ENCODE results near the gene TWNK.

Gene TWNK

GRCh38 chr10:100996678-100997359, 9.5 kb downstream of the TWNK start:
- no peak for DNase-seq (ENCODE audit: low read depth in 2 of 2)

DNA sequence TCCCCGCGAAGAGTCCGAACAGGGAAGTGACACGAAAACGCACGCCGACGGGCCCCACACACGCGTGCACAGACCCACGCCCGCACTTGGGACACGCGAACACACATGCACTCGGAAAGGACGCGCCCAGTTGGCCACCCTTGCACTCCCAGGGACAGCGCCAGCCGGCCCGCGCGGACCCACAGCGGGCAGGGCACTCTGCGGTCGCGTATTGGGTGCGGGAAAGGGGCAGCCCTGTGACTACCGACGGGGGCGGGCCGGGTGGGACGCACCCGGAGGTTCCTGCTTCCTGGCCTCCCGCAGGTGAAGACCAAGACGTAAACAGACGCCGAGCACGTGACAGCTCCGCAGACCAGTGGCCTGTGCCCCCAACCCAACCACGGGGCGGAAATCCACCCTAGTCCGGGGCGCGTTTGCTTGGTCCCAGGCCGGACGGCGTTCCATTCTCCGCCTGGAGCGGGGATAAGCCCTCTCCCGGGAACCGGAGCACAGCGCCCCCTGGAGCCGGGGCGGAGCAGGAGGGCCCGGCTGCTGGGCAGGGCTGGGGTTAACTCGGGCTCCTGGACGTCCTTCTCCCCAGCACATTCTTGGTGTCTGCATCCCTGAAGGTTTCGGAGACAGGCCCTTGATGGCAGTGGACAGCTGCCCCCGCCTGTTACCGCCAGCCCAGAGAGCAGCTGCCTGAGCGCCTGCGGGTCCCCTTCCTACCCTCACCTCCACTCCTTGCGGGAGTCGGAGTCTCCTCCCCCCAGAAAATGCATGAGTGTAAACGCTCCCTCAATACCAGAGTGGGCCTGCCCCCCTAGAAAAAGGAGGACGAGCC, 10.2 kb downstream of the TWNK start:
- peak; percentile 69 to 72 for DNase-seq (ENCODE audit: low read depth in 2 of 2)

DNA sequence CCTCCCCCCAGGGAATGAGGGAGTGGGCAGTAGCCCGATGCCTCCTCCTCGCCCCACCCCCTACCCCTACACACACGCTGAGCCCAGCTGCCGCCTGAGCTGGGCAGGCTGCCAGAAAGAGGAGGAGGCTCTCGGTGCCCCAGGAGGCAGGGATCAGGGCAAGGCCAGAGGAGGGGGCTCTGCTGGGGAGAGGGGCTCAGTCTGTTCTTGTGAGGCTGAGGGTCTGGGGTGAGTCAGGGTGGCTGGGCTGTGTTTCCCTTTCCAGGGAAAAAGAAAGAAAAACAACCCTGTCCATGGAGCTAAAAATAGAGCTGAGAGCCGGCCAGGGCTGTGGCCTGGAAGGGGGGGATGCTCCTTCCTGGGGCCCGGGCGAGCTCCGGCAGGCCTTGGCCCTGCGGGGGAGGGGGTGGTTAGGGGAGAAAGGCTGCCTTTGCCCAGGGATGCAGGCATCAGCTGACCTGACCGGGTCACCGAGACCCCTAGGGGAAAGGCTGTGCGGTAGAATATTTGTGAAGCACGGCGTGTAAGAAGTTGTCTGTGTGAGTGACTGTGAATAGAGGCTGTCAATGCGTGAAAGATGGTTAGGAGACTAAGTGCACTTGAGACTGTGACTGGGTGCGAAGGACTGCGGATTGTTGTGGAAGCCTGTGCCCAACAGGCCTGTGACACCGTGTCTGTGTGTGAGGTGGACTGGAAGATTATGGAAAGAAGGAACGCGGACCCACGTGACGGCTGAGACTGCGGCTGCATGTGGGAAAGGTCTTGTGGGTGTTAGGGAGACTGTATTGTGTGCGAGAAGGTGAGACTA, 11.0 kb downstream of the TWNK start:
- DNase-seq (ENCODE audit: low read depth in 2 of 2): peak in 1 of 2 donors; percentile 60

DNA sequence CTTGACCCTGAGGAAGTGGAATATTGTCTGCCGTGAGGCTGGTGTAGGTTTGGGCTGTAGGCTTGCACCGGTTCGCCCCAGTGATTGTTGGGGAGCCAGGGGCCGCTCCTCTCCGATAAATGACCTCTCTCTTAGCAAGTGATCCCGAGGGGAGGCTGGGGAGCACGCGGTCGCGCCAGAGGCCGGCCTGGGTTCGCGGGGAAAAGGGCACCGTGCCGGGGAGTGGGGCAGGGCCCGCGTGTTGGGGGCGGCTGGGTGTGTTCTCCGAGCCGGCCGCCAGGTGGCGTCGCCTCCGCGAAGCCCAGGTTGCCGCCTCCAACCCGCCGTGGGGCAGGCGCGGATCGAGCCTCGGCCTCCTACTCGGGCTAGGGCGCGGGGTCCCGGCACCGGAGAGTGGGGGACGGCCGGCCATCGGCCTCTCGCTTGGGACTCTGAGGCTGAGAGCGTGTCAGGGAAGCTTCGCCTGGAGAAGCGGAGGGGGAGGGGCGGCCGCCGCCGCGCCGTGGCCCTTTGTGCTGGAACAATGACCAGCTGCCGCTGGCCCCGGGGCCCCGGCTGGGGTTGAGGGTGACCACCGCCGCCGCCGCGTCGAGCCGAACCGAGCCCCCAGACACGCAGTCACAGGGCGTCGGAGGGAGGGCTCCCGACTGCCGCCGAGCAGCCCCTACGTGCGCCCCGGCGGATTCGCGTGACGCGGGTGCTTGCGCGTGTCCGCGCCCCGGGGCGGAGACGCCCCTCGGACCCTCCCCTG, 11.8 kb downstream of the TWNK start:
- peak; percentile 68 to 69 for DNase-seq (ENCODE audit: low read depth in 2 of 2)

GRCh38 chr10:100999742-101000126, 12.4 kb downstream of the TWNK start, which contains the start of gene LZTS2:
Gene LZTS2, plus strand, starts transcription at chr10:100999808. Its CDS starts 2,731 bp downstream, at chr10:101002539.
- DNase-seq (ENCODE audit: low read depth in 2 of 2): no peak

DNA sequence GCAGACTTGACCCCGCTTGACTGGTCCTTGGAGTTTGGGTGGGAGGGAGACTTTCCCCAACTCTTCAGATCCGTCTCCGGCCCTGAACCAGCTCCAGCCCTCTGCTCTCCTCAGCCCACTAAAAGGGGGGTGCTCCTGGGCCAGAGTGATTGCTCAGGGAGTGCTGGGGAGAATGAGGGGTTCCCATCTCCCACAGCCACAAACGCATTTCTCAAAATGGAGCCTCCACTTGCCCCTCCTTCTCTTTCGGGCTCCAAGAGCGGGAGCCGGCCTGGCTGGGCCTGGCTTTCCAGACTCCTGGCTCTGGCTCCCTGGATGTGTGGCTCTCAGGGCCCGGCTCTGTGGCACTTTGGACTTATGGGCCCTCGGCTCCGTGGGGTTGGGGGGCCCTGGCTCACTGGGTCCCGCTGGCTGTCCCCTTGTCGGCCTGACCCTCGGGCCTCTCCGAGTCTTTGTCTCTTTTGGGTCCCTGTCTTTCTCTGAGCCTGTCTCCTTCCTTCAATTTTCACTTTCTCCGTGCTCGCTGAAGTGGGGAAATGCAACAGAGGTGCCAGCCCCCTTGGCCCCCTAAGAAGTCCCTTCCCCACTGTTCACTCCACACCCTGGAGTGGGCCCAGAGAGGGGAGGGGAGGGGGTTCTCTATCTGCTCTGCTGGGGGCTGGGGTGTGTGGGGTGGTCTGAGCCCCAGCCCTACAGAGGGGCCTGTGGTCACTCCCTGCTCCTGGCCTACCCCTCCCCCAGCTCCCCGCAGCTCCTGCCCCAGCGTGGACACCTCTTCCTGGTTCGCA, 13.0 kb downstream of the TWNK start:
- no peak for DNase-seq (ENCODE audit: low read depth in 2 of 2)

GRCh38 chr10:101000915-101001658, 13.7 kb downstream of the TWNK start:
- no peak for DNase-seq (ENCODE audit: low read depth in 2 of 2)

DNA sequence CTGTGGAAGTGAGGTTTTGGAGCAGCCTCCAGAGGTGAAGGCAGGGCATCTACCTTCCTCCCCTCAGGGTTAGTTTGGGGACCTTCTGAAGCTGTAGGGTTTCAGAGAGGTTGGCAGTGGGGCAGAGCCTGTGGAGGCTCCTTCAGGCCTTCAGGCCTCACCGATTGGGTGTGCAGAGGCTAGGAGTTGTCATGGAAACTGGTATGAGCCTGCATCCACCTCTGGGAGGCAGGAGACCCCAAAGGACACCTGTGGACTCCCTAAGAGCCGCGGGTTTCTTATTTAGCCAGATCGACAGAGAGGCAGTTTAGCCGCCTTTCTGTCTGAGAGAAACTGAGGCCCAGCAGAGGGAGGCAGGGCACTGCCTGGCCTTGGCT, 14.3 kb downstream of the TWNK start:
- no peak for DNase-seq (ENCODE audit: low read depth in 2 of 2)

GRCh38 chr10:101002456-101002855, 15.1 kb downstream of the TWNK start:
- no peak for DNase-seq (ENCODE audit: low read depth in 2 of 2)

DNA sequence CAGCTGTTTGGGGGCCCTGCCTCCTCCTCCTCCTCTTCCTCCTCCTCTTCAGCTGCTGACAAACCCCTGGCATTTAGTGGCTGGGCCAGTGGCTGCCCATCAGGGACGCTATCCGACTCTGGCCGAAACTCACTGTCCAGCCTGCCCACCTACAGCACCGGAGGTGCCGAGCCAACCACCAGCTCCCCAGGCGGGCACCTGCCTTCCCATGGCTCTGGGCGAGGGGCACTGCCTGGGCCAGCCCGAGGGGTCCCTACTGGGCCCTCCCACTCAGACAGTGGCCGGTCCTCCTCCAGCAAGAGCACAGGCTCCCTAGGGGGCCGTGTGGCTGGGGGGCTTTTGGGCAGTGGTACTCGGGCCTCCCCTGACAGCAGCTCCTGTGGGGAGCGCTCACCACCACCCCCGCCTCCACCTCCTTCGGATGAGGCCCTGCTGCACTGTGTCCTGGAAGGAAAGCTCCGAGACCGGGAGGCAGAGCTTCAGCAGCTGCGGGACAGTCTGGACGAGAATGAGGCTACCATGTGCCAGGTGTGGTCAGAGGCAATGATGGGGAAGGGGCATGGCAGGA, 16.4 kb downstream of the TWNK start:
- DNase-seq (ENCODE audit: low read depth in 2 of 2): no peak

GRCh38 chr10:101005361-101005760, 18.0 kb downstream of the TWNK start:
- no peak for DNase-seq (ENCODE audit: low read depth in 2 of 2)

DNA sequence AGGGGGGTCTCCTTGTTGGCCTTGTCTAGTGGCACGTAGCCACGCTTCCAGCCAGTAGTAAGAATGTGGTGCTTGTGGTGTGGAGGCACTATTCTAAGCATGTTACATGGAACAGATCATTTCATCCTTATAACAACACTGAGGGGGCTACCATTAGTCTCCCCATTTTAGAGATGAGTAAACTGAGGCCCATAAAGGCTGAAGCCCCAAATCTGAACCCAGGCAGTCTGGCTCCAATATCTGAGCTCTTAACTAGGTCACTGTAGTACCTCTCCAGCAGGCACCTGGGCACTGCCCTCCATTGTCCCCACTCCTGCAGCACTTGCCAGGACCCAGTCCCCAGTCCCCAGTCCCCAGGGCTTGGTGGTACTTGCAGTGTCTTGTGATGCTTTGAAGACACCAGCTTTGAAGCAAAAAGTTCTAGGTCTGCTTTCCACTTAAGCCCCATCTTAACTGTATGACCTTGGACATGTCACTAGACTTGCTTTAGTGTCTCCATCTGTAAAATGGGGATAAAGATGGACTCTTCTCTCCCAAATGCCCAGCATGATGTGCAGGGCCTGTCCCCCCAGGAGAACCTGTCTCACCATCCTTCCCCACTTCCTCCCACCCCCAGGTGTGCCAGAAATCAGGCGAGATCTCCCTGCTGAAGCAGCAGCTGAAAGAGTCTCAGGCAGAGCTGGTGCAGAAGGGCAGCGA, 18.7 kb downstream of the TWNK start:
- DNase-seq (ENCODE audit: low read depth in 2 of 2): no peak

DNA sequence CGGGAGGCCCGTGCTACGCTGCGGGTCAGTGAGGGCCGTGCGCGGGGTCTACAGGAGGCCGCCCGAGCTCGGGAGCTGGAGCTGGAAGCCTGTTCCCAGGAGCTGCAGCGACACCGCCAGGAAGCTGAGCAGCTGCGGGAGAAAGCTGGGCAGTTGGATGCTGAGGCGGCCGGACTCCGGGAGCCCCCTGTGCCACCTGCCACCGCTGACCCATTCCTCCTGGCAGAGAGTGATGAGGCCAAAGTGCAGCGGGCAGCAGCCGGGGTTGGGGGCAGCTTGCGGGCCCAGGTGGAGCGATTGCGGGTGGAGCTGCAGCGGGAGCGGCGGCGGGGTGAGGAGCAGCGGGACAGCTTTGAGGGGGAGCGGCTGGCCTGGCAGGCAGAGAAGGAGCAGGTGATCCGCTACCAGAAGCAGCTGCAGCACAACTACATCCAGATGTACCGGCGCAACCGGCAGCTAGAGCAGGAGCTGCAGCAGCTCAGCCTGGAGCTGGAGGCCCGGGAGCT, 19.3 kb downstream of the TWNK start:
- no peak for DNase-seq (ENCODE audit: low read depth in 2 of 2)

DNA sequence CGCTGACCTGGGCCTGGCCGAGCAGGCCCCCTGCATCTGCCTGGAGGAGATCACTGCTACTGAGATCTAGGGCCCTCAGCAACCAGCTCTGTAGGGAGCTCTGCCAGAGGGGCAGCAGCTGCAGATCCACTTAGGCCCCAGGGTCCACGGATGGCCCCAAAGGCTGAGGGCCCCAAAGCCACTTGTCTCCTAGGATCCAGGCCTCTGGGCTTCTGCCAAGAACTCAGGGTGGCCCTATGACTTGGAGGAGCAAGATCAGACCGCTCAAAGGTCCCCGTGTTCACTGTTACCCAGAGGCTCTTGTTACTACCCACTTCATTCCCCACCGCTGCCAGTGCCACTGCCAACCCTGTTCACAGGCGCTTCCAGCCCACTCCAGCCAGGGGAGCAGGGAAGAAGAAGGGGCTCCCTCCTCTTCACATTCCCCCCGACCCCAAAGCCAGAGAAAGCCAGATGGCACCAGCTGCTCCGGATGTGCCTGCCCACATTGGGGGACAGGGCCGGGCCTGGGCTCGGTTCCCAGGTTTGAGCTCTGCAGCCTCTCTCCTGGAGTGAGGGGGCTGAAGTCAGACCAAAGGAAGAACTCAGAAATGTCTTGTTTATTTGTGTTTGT, 19.9 kb downstream of the TWNK start:
- no peak for DNase-seq (ENCODE audit: low read depth in 2 of 2)

- DNase-seq (ENCODE audit: low read depth in 2 of 2): no peak
These were observed 20.8 kb downstream of the TWNK start for GRCh38 chr10:101007915-101008822.

DNA sequence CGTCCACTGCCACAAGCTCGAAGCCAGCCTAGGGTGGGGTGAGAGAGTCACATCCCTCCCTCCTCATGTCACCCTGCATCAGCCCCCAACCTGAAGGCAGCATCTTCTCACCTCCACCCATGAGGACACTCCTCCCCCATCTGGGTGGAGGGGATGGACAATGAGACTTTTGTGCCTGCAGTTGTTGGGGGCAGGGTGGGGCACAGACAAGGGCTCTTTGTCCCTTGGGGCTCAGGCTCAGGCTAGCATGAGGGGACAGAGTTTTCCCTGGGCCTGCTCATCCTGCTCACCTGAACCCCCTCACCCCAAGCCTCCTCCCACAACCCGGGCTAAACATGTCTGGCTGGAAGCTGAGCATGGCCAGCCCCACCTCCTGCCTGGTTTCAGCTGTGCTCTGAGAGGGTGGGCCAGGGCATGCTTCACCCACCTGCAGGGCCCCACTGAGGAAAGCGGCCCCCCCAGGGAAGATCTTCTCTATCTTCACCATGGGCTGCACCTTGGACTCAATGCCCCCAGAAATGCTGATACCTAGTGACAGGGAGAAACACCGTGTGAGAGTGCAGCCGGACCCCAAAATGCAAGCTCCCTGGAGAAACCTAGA, 21.6 kb downstream of the TWNK start:
- DNase-seq (ENCODE audit: low read depth in 2 of 2): no peak

GRCh38 chr10:101010329-101010728, 23.0 kb downstream of the TWNK start:
- DNase-seq (ENCODE audit: low read depth in 2 of 2): no peak

Data from stimulated activated CD4-positive, alpha-beta T cell treated with anti-CD3 and anti-CD28 coated beads, Interleukin-4, amount 100 ng/mL, for 48 hours (primary cell).